SIG-M5 (cell line): ENCODE measurements around the gene LARP1B.
A peak's percentile ranks its signal among the peaks of the same experiment; 100 is the strongest.
"Not testable (repeated sequence)": the region's sequence is repeated elsewhere in the genome, so short reads cannot be mapped to it uniquely, and the experiment has no call there.

Experiments
- DNase-seq: peaks from one replicate; lab custom pipeline; 2025; lab: John Stamatoyannopoulos, UW

LARP1B gene

GRCh38 chr4:128060699-128061565 is at the start of gene LARP1B:
TSS of gene LARP1B (plus strand) at chr4:128061312. CDS start at chr4:128074952, 13,640 bp downstream.
- DNase-seq: peak; percentile 58

- no peak for DNase-seq
Measured at GRCh38 chr4:128025319-128025718, 35.8 kb upstream of the LARP1B start.

- DNase-seq: no peak
Measured at GRCh38 chr4:128029907-128030306, 31.2 kb upstream of the LARP1B start.

GRCh38 chr4:128031756-128032384 is 29.2 kb upstream of the LARP1B start:
- DNase-seq: no peak

- no peak for DNase-seq
Measured at GRCh38 chr4:128039568-128039967, 21.5 kb upstream of the LARP1B start.

- not testable (repeated sequence) for DNase-seq
Measured at GRCh38 chr4:128047019-128047418, 14.1 kb upstream of the LARP1B start.

GRCh38 chr4:128047514-128047913 is 13.6 kb upstream of the LARP1B start:
- not testable (repeated sequence) for DNase-seq

GRCh38 chr4:128051229-128051628 is 9.9 kb upstream of the LARP1B start:
- not testable (repeated sequence) for DNase-seq

- not testable (repeated sequence) for DNase-seq
Measured at GRCh38 chr4:128054907-128055306, 6.2 kb upstream of the LARP1B start.

- not testable (repeated sequence) for DNase-seq
Measured at GRCh38 chr4:128055441-128056206, 5.5 kb upstream of the LARP1B start.

- DNase-seq: no peak
Measured at GRCh38 chr4:128056396-128056795, 4.7 kb upstream of the LARP1B start.

GRCh38 chr4:128060121-128060698 is 902 bp upstream of the LARP1B start:
- no peak for DNase-seq

- DNase-seq: no peak
Measured at GRCh38 chr4:128061566-128062536, 739 bp downstream of the LARP1B start.

- not testable (repeated sequence) for DNase-seq
Measured at GRCh38 chr4:128066453-128066820, 5.3 kb downstream of the LARP1B start.

- DNase-seq: no peak
Measured at GRCh38 chr4:128068918-128069317, 7.8 kb downstream of the LARP1B start.

- DNase-seq: no peak
Measured at GRCh38 chr4:128076464-128076863, 15.4 kb downstream of the LARP1B start.

GRCh38 chr4:128095293-128095692 is 34.2 kb downstream of the LARP1B start:
- not testable (repeated sequence) for DNase-seq

- no peak for DNase-seq
Measured at GRCh38 chr4:128107766-128108165, 46.7 kb downstream of the LARP1B start.

- no peak for DNase-seq
Measured at GRCh38 chr4:128123036-128123435, 61.9 kb downstream of the LARP1B start.

- no peak for DNase-seq
Measured at GRCh38 chr4:128130621-128131020, 69.5 kb downstream of the LARP1B start.

GRCh38 chr4:128134925-128135324 is 73.8 kb downstream of the LARP1B start:
- no peak for DNase-seq
